HepG2 (cell line): Measurements from ENCODE around the gene STUM. TPM values are rescaled to one million over a fixed set of nuclear protein-coding genes. Genes with fewer than 3 reads are reported as not detected.

Experiments used
- ATAC-seq: fragments of 200-7000 bp; cut with Tn5 transposase; 3 replicates; pipeline ENCODE4 v1.9.1; 2020; ENCODE audit warnings: mild to moderate bottlenecking, moderate library complexity
- BruUV-seq: library from RNA; stranded (reverse); fragments of 400-500 nt; replicated peaks from 2 replicates; lab custom pipeline; 2021; lab: Mats Ljungman, UMichigan
- CTCF ChIA-PET: fragments of 300-600 bp; formaldehyde crosslinking; extraction: SDS; loops from one replicate; lab custom pipeline; 2021; ENCODE audit warnings: low total read pairs, inconsistent platforms, low intra/inter-chr PET ratio; lab: Yijun Ruan, JAX
- POLR2A ChIA-PET: fragments of 350-600 bp; sonication (Branson Sonifier 250); formaldehyde crosslinking; loops from one replicate; lab custom pipeline; 2020; ENCODE audit warnings: antibody characterized with exemption, inconsistent platforms; lab: Yijun Ruan, JAX
- DNase-seq: peaks from one replicate; pipeline ENCODE4 v3.0.0-alpha.2; 2015; ENCODE audit warnings: low spot score
- FAIRE-seq: peaks from 3 replicates; lab custom pipeline; 2011; peaks lifted over from hg19 to GRCh38; lab: Jason Lieb, UNC
- H2AFZ ChIP-seq: one replicate; pipeline ENCODE4 v1.6.1; 2011; ENCODE audit warnings: low read length, inconsistent platforms
- H3K27ac ChIP-seq: fragments of 300-600 bp; 3 replicates; pipeline ENCODE4 v1.8.0; 2011; ENCODE audit warnings: mixed run types, mild to moderate bottlenecking, mixed read lengths, low read length, inconsistent platforms; ENCODE audit not compliant: insufficient read depth; ENCODE audit errors: extremely low read length
- H3K27me3 ChIP-seq, 2 experiments: fragments of 200-600 bp in 1 of 2; 2 replicates in 1 of 2; 3 replicates in 1 of 2; pipeline versions ENCODE4 v1.6.0 to v1.8.0; 2011; ENCODE audit warnings: low read length in 2 of 2, mild to moderate bottlenecking in 2 of 2, moderate library complexity in 2 of 2, inconsistent platforms in 1 of 2; ENCODE audit not compliant: insufficient read depth in 2 of 2, control insufficient read depth in 1 of 2
- H3K36me3 ChIP-seq, 2 experiments: fragments of 200-600 bp in 1 of 2; replicated peaks in 1 of 2; 2 replicates in 1 of 2; 3 replicates in 1 of 2; pipeline versions ENCODE4 v1.5.1 to v1.8.0; 2011; ENCODE audit warnings: low read length in 2 of 2, inconsistent platforms in 1 of 2; ENCODE audit not compliant: insufficient read depth in 2 of 2, control insufficient read depth in 1 of 2
- H3K4me1 ChIP-seq: 2 replicates; pipeline ENCODE4 v1.5.1; 2012; ENCODE audit warnings: low read length, inconsistent platforms; ENCODE audit not compliant: insufficient read depth
- H3K4me2 ChIP-seq: 2 replicates; pipeline ENCODE4 v1.6.0; 2011; ENCODE audit warnings: low read depth, low read length, inconsistent platforms
- H3K4me3 ChIP-seq, 3 experiments: fragments of 200-600 bp in 1 of 3; sonication (generic), shearing (Covaris generic) in 1 of 3; replicated peaks in 1 of 3; 2 replicates each; pipeline ENCODE4 v1.5.1; 2011 to 2016; ENCODE audit warnings: low read length in 3 of 3, inconsistent platforms in 2 of 3, low read depth in 2 of 3, mild to moderate bottlenecking in 2 of 3, control low read depth in 1 of 3, mixed read lengths in 1 of 3; ENCODE audit not compliant: insufficient read depth in 1 of 3
- H3K79me2 ChIP-seq: one replicate; pipeline ENCODE4 v1.6.1; 2011; ENCODE audit warnings: low read length, inconsistent platforms; ENCODE audit not compliant: insufficient read depth
- H3K9ac ChIP-seq: 2 replicates; pipeline ENCODE4 v1.6.0; 2011; ENCODE audit warnings: mild to moderate bottlenecking, low read depth, low read length, inconsistent platforms; ENCODE audit not compliant: insufficient read depth
- H3K9me3 ChIP-seq: 2 replicates; pipeline ENCODE4 v1.5.1; 2012; ENCODE audit warnings: mild to moderate bottlenecking, low read length
- H4K20me1 ChIP-seq: 2 replicates; pipeline ENCODE4 v1.6.0; 2011; ENCODE audit warnings: inconsistent platforms, mild to moderate bottlenecking, low read length, moderate library complexity; ENCODE audit not compliant: insufficient read depth
- IRF2 ChIP-seq: IDR thresholded peaks from 2 replicates; pipeline ENCODE4 v1.6.1; 2018; ENCODE audit warnings: missing genetic modification reagents, missing compliant biosample characterization
- RNF219 ChIP-seq: sonication (generic); formaldehyde crosslinking; IDR thresholded peaks from 2 replicates; pipeline ENCODE4 v1.5.0; 2020; ENCODE audit warnings: mild to moderate bottlenecking, missing genetic modification reagents
- TBX3 ChIP-seq: fragments of 450-650 bp; IDR thresholded peaks from 2 replicates; pipeline ENCODE4 v1.6.1; 2017; ENCODE audit warnings: antibody characterized with exemption, mild to moderate bottlenecking, inconsistent platforms, borderline replicate concordance
- ZGPAT ChIP-seq: IDR thresholded peaks from 2 replicates; pipeline ENCODE4 v1.6.1; 2016; ENCODE audit warnings: mild to moderate bottlenecking
- WGBS: methylation state at CpG from one replicate; pipeline ENCODE4 v1.1.6; 2017; ENCODE audit warnings: low lambda C conversion rate; 5-methylcytosine and 5-hydroxymethylcytosine counted together
- in situ Hi-C: cut with HindIII; loops from 2 replicates; pipeline ENCODE4 v1.10.0; 2017; ENCODE audit warnings: low pct_unique_long_range_greater_than_20kb; ENCODE audit not compliant: extremely low pct_ligation_motif_present
- intact Hi-C: fragments of 100-400 bp; cut with micrococcal nuclease; formaldehyde crosslinking; loops from one replicate; pipeline ENCODE4 v1.10.0; 2022; ENCODE audit not compliant: unreplicated experiment
- polyA plus RNA-seq, 8 experiments: library from polyadenylated mRNA; depleted of rRNA in 3 of 8; stranded (reverse) in 7 of 8; unstranded in 1 of 8; fragments of >200 nt; fragmentation: Illumina TruSeq in 4 of 8; extraction: Trizol in 4 of 8; gene quantifications; 2 replicates each; pipeline versions ENCODE4 v1.2.1 to v1.2.3, GENCODE V29; 2011 to 2016; ENCODE audit warnings: low read depth in 4 of 8, missing spikeins in 1 of 8, mixed read lengths in 1 of 8; ENCODE audit not compliant: insufficient read depth in 1 of 8
- total RNA-seq, 5 experiments: library from RNA; depleted of rRNA; stranded (reverse); fragments of >200 nt; fragmentation: Illumina TruSeq; extraction: Trizol; gene quantifications; 2 replicates each; pipeline ENCODE4 v1.2.3, GENCODE V29; 2016; ENCODE audit warnings: low read depth in 1 of 5

The STUM gene
- total and polyA plus RNA-seq, 2 of the 13 experiments (the other 11 are each of a cell fraction or from before 2014, with no cell fraction given): not detected

GRCh38 chr1:226574591-226575435 is 26.2 kb downstream of the STUM start:
- H3K4me1 ChIP-seq: no peaks in the 10 kb centered on the region
- no TSS peak for BruUV-seq
- ChIA-PET POLR2A (no interaction called here), CTCF (no interaction called here)
- H3K9me3 ChIP-seq: no peaks in the 10 kb centered on the region
- peaks cover 1 to 6% of the 10 kb centered on the region in 2 experiments; a peak in 2 of 5 replicates for H3K27me3 ChIP-seq
- in situ Hi-C loops: no loop called here
- FAIRE-seq (no peak), DNase-seq (no peak), ATAC-seq (no peak; the same call in 1 of the 3 replicates)
- 61% methylated on average over 17 of the region's 21 CpGs for WGBS
- no peaks in the 10 kb centered on the region for H3K79me2 ChIP-seq
- no peak overlapping the region for H3K27ac ChIP-seq
- H4K20me1 ChIP-seq: no peaks in the 10 kb centered on the region
- no peak overlapping the region for H3K4me3 ChIP-seq
- TF ChIP-seq RNF219 (no peak), ZGPAT (CRISPR knock-in tag) (no peak), IRF2 (CRISPR knock-in tag) (no peak), TBX3 (no peak)
- no peaks in the 10 kb centered on the region for H3K36me3 ChIP-seq
- H3K4me2 ChIP-seq: no peak overlapping the region
- no peak overlapping the region for H2AFZ ChIP-seq
- intact Hi-C loops: no loop called here
- no peak overlapping the region for H3K9ac ChIP-seq
